Measurements from ENCODE around the gene UQCR11.

Gene UQCR11

DNA sequence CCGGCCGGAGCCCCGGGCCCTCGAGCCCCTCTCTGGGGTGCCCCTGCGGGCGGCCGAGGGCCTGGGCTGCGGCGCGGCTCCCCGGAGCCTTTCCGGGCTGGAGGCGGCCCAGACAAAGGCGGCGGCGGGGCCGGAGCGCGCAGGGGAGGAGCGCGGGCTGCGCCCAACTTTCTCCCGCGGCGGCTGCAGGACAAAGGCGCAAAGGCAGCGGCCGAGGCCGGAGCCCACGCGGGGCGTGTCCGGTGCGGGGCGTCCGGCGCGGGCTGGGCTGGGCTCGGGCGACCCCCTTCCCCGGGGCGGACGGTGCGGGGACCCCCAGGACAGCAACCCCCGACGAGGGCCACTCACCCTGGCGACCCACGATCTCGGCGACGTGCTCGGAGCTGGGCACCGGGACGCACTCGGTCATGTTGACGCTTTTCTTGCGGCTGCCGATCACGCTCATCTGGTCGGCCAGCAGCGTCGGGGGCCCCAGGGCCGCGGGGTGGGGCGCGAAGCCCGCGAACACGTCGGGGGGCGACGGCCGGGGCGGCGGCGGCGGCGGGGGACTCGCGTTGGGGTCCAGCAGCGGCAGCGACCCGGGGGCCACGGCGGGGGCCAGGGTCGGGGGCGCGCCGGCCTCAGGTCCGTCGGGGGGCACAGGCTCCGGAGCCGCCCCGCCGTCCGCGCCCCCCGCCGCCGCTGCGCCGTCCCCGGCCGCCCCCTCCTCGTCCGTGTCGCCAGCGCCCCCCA, 38.0 kb downstream of the UQCR11 start:
- no peaks in the 10 kb centered on the region for H3K9me3 Mint-ChIP-seq
- no peaks in the 10 kb centered on the region for H3K36me3 Mint-ChIP-seq
- peaks cover 3 to 15% of the 10 kb centered on the region in 2 donors for H3K4me1 Mint-ChIP-seq
- peak overlapping the region; percentile 57 to 58 for H3K4me3 Mint-ChIP-seq
- ATAC-seq (replicated peaks), result no peak
- no peak for DNase-seq
- H3K27ac Mint-ChIP-seq, result no peak overlapping the region
- H3K27me3 Mint-ChIP-seq, result peaks cover 11 to 18% of the 10 kb centered on the region in 2 donors

DNA sequence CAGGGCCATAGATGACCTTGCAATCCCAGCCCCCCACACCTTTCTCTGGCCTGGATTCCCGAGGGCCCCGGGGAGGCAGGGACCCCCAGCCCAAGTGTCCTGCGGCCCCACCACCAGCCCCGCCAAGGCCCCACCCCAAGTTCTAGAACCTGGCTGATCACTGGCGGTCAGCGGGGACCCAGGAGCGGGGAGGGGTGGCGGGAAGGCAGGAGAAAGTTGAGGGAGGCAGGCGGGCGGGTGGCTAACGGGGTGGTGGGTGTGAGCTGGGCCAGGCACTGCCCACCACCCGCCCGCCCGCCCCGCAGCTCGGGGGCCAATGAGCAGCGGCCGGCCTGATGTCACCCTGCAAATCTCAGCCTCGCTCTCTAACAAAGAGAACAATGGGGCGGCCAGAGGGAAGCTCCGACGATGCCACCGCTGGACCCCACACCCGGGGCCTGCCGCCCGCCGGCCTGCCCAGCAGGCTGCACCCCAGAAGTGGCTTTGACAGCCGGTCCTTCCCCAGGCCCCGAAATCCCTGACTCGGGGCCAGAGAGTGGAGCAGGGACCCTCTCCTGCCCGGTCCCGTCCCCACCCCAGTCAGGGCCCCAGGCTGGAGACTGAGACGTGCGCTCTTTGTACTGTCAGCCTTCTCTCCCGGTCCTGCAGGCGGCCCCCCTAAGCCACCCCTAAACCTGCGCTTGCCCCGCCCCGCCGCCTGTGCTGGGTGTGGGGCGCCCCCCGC, 38.7 kb downstream of the UQCR11 start:
- Mint-ChIP-seq H3K36me3 (no peaks in the 10 kb centered on the region), H3K4me1 (peaks cover 3 to 15% of the 10 kb centered on the region in 2 donors), H3K9me3 (no peaks in the 10 kb centered on the region), H3K27ac (no peak overlapping the region), H3K27me3 (peaks cover 11 to 18% of the 10 kb centered on the region in 2 donors), H3K4me3 (peak overlapping the region in 1 of 2 donors; percentile 16)
- ATAC-seq (replicated peaks), result no peak
- no peak for DNase-seq

DNA sequence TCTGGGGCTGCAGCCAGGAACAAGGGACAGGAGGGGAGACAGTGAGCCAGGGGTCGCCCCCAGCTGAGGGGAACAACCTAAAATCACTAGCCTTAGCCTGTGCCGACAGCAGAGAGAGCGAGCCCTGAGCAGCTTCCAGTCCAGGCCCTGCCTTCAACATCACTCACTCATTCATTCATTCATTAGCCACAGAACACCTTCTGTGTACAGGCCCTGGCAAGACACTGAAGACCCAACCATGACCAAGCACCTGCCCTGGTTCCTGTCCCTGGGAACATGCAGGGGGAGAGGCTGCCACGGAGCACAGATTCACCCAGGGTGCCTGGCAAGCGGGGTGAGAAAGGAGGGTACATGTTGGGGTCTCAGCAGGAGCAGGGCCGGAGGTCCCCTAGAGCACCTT, 42.0 kb downstream of the UQCR11 start:
- ATAC-seq (replicated peaks), result no peak
- H3K4me1 Mint-ChIP-seq, result no peaks in the 10 kb centered on the region
- no peak overlapping the region for H3K4me3 Mint-ChIP-seq
- H3K27me3 Mint-ChIP-seq, result no peaks in the 10 kb centered on the region
- no peak for DNase-seq
- H3K36me3 Mint-ChIP-seq, result no peaks in the 10 kb centered on the region
- H3K9me3 Mint-ChIP-seq, result no peaks in the 10 kb centered on the region
- H3K27ac Mint-ChIP-seq, result no peak overlapping the region

DNA sequence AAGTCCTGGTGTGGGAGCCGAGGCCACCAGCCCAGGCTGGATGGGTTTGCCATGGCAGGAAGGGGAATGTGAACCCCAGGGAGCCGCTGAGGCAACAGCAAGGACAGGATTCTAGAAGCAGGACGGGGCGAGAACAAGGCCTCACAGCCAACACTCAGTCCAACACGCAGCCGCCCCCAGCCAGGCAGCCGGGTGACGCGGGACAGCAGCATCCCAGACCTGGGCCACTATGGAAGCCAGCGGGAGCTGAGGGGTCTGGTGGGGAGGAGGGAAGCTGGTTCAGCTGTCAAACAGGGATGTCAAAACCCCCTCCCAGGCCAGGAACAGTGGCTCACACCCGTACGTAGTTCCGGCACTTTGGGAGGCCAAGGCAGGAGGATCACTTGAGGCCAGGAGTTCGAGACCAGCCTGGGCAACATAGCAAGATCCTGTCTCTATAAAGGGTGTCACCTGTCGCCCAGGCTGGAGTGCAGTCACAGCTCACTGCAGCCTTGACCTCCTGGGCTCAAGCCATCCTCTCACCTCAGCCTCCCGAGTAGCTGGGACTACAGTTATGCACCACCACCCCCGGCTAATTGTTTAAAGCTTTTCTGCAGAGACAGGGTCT, 43.9 kb downstream of the UQCR11 start:
- no peaks in the 10 kb centered on the region for H3K4me1 Mint-ChIP-seq
- H3K27ac Mint-ChIP-seq, result no peak overlapping the region
- no peaks in the 10 kb centered on the region for H3K9me3 Mint-ChIP-seq
- peaks cover 0 to 2% of the 10 kb centered on the region in 2 donors for H3K36me3 Mint-ChIP-seq
- H3K4me3 Mint-ChIP-seq, result no peak overlapping the region
- no peaks in the 10 kb centered on the region for H3K27me3 Mint-ChIP-seq
- DNase-seq (no peak), ATAC-seq (replicated peaks) (no peak)

DNA sequence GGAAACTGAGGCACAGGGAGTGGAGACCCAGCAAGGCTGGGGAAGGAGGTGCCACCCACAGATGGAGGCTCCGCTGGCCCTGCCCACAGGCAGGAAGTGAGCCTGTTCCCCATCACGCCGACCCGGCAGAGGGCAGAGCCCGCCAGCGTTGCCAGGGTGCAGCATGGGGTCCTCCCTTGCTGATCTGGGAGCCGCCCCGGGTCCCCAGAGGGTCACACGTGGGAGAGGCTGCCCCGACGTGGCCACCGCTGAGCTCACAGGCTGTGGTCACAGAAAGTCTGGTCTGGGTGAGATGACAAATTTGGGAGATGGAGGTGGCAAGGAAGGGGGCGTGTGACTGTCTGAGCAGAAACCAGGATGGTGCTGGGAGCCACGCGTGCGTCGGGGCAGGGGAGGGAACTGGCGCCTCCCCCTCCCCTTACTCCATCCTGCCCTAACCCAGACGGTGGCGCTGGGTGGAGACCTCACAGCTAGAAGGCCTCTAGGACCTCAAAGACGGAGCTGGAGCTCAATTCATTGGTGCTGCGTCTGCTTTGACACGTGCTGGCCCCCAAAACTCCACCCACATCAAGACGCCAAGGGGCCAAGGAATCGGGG, 44.9 kb downstream of the UQCR11 start:
- Mint-ChIP-seq H3K9me3 (no peaks in the 10 kb centered on the region), H3K27ac (no peak overlapping the region), H3K36me3 (peaks cover 0 to 2% of the 10 kb centered on the region in 2 donors), H3K4me1 (no peaks in the 10 kb centered on the region), H3K4me3 (no peak overlapping the region), H3K27me3 (no peaks in the 10 kb centered on the region)
- ATAC-seq (replicated peaks), result no peak
- no peak for DNase-seq

DNA sequence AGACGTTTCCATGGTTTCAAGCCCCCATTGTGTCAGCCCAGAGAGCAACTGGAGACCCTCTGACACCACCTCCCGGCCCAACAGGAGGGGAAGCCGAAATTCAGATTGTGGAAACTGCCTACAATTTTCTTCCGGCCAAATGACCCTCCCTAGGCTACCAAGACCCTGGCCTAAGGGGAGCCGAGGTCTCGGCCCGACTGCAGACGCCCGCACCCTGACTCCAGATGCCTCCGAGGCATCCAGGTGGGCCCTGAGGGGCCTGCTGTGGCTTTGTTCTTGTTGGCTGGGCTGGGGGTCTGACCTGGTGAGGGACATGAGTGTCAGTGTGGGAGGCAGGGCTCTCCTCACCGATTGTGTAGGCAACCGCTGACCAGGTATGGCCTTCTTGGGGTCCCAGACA, 46.7 kb downstream of the UQCR11 start:
- no peaks in the 10 kb centered on the region for H3K27me3 Mint-ChIP-seq
- H3K36me3 Mint-ChIP-seq, result peaks cover 0 to 2% of the 10 kb centered on the region in 2 donors
- H3K4me1 Mint-ChIP-seq, result no peaks in the 10 kb centered on the region
- H3K27ac Mint-ChIP-seq, result no peak overlapping the region
- DNase-seq (no peak), ATAC-seq (replicated peaks) (no peak)
- H3K9me3 Mint-ChIP-seq, result no peaks in the 10 kb centered on the region
- no peak overlapping the region for H3K4me3 Mint-ChIP-seq

DNA sequence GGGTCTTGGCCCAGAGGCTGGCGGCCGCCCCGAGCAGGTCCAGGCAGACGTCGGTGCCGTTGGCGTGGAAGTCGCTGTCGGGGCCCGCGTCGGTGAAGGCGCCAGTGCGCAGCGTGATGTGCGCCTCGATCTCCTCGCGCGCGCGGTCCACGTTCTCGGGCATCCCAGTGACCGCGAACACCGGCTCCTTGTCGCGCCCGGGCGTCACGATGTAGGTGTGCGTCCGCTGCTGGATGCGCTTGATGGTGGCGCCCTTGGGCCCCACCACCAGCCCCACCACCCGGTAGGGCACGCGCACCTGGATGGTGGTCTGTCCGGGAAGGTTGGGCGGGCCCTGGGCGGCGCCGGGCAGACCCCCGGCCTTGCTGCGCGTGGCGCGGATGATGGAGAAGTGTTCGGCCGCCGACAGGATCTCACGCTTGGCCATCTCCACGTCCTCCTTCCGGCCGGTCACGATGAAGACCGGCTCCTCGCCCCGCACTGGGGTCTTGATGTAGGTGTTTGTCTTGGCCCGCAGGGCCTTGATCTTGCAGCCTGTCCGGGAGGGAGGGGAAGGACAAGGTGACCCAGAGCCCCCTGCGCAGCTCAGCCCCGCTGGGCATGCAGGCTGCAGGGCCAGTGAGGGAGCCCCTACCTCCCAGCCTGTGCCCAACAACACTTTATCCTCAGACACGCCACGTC, 48.7 kb downstream of the UQCR11 start:
- no peaks in the 10 kb centered on the region for H3K4me1 Mint-ChIP-seq
- H3K9me3 Mint-ChIP-seq, result no peaks in the 10 kb centered on the region
- ATAC-seq (replicated peaks) (no peak), DNase-seq (no peak)
- H3K4me3 Mint-ChIP-seq, result no peak overlapping the region
- H3K27me3 Mint-ChIP-seq, result peaks cover 9 to 10% of the 10 kb centered on the region in 2 donors
- no peak overlapping the region for H3K27ac Mint-ChIP-seq
- H3K36me3 Mint-ChIP-seq, result peaks cover 0 to 2% of the 10 kb centered on the region in 2 donors

DNA sequence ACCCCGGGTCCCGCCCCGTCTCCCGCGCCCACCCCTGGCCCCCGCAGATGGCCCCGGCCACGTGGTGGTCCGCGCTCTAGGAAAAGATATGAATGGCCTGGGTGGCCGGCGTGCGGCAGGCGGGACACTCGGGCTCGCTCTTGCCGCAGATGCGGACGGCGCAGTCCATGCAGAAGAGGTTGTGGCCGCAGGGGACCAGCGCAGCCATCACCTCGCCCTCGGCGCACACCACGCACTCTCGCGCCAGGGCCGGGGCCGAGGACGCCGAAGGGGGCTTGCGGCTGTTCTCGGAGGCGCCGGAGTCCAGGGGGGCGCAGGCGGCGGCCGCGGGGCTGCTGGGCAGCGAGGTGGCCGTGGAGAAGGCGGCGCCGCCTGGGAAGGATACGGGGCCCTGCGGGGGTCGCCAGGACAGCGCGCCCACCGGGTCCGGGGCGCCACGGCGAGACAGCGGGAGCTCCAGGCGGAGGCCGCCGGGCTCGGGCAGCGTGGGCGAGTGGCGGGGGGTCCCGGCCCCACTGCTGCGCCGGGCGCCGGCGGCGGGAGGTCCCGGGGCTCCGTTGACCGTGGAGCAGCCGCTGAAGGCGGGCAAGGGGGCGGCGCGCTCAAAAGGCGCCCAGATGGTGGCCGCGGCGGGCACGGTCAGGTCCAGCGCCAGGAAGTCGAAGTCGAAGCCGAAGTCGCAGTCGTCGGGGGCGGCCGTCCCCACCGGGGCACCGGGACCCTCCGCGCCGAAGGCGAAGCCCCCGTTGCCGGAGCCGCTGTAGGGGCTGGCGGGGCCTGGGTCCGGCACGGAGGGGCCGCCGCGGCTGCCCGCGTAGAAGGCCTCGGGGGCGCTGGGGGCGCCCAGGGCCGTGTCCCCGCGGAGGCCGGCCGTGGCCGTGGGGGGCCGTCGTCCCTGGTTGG, 49.5 kb downstream of the UQCR11 start:
- peaks cover 0 to 2% of the 10 kb centered on the region in 2 donors for H3K36me3 Mint-ChIP-seq
- DNase-seq, result no peak
- H3K27ac Mint-ChIP-seq, result no peak overlapping the region
- H3K27me3 Mint-ChIP-seq, result peaks cover 9 to 10% of the 10 kb centered on the region in 2 donors
- no peak for ATAC-seq (replicated peaks)
- no peaks in the 10 kb centered on the region for H3K4me1 Mint-ChIP-seq
- H3K4me3 Mint-ChIP-seq, result no peak overlapping the region
- H3K9me3 Mint-ChIP-seq, result no peaks in the 10 kb centered on the region

DNA sequence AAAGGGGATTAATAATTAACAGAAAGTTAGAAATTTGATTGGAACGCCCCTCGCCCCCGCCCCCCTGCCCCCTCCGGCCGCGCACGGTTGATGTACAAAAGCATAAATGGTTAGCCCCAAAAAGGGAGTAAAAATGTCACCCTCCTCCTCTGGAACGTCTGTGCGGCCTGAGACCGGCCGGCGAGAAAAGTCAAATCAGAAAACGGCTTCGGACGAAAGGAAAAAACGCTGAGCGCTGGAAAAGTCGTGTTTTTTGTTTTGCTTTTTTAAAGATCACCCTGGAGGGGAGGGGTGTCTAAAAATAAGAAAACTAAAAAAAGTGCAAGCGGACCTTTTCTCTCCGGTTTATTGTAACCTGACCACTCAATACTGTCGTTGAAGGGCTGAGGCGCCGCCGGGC, 50.3 kb downstream of the UQCR11 start:
- Mint-ChIP-seq H3K4me3 (no peak overlapping the region), H3K9me3 (no peaks in the 10 kb centered on the region), H3K27ac (no peak overlapping the region), H3K4me1 (no peaks in the 10 kb centered on the region), H3K27me3 (peaks cover 9 to 10% of the 10 kb centered on the region in 2 donors), H3K36me3 (peaks cover 0 to 2% of the 10 kb centered on the region in 2 donors)
- DNase-seq (no peak), ATAC-seq (replicated peaks) (no peak)

DNA sequence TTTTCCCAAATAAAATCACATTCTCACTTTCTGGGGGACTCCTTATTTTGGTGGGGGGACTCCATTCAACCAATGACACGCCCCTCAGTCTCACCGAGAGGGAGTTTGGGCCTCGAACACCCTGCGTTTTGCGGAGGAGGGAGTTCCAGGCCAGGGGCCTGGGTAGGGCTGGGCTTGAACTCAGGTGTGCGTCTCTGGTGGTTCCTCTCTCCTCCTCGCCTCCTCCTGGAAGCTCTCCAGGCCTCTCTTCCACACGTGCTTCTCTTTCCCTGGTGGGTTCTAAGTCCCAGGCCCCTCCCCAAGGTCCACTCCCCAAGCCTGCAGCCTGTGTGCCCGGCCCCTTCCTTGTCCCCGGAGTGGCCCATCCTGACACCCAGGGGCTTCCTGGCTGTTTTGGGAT, 51.8 kb downstream of the UQCR11 start:
- H3K9me3 Mint-ChIP-seq, result no peaks in the 10 kb centered on the region
- H3K36me3 Mint-ChIP-seq, result peaks cover 0 to 2% of the 10 kb centered on the region in 2 donors
- ATAC-seq (replicated peaks), result no peak
- DNase-seq, result no peak
- peaks cover 0 to 4% of the 10 kb centered on the region in 2 donors for H3K4me1 Mint-ChIP-seq
- H3K27ac Mint-ChIP-seq, result no peak overlapping the region
- peaks cover 10 to 17% of the 10 kb centered on the region in 2 donors for H3K27me3 Mint-ChIP-seq
- no peak overlapping the region for H3K4me3 Mint-ChIP-seq

DNA sequence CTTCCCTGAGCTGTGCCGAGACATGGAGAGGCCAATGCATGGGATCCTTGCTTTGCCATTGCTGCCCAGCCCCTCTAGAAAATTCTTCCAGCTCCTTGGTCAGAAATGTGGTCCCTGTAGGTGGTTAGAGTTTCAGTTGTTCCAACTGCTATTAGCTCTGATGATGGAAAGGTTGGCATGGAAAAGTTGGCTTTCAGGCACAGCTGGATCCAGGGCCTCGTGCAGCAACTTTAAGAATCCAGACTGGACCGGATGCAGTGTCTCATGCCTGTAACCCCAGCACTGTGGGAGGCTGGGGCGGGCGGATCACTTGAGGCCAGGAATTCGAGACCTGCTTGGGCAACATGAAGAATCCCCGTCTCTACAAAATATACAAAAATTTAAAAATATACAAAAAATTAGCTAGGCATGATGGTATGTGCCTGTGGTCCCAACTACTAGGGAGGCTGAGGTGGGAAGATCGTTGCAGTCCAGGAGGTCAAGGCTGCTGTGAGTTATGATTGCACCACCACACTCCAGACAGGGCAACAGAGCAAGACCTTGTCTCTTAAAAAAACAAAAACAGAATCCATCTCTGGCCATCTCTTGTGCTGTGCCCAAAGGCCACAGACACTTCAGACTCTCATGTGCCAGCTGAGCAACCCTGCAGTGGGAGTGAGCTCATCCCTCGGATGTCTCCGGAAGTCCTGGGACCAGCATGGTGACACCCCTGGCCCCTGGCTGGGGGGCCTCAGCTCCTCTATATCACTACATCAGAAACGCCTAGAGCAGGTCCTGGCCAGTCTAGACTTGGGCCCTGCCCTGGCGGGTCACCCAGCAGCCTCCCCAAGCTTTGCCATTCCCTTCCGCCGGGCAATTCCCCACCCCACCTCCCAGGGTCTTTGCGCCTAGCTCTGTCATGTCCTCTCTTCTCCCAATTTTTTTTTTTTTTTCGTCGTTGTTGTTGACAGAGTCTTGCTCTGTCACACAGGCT, 53.9 kb downstream of the UQCR11 start:
- Mint-ChIP-seq H3K4me3 (no peak overlapping the region), H3K27ac (no peak overlapping the region), H3K9me3 (no peaks in the 10 kb centered on the region), H3K27me3 (peaks cover 19 to 25% of the 10 kb centered on the region in 2 donors), H3K4me1 (peaks cover 2 to 4% of the 10 kb centered on the region in 2 donors), H3K36me3 (no peaks in the 10 kb centered on the region)
- ATAC-seq (replicated peaks) (no peak), DNase-seq (no peak)

DNA sequence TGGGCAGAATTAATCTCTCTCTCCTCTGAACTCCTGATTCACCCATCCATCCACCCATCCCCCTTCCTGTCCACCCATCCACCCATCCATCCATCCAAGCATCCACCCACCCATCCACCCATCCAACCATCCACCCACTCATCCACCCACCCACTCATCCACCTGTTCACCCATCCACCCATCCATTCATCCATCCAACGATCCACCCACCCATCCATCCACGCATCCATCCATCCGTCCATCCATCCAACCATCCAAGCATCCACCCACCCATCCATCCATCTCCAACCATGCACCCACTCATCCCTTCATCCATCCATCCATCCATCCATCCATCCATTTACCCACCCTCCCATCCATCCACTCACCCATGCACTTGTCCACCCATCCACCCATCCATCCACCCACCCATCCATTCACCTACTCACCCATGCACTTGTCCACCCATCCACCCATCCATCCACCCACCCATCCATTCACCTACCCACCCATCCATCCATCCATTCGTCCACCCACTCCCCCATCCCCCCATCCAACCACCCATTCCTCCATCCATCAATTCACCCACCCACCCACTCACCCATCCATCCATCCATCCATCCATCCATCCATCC, 55.8 kb downstream of the UQCR11 start:
- Mint-ChIP-seq H3K27me3 (peaks cover 19 to 28% of the 10 kb centered on the region in 2 donors), H3K4me1 (peaks cover 7% of the 10 kb centered on the region in 2 donors), H3K4me3 (no peak overlapping the region), H3K36me3 (no peaks in the 10 kb centered on the region), H3K27ac (no peak overlapping the region), H3K9me3 (no peaks in the 10 kb centered on the region)
- ATAC-seq (replicated peaks), result no peak
- DNase-seq, result no peak
